PC-3 (cell line): ENCODE results near the gene GAS2L3. TPM values are rescaled to one million over a fixed set of nuclear protein-coding genes. Genes with fewer than 3 reads are reported as not detected.

Source experiments
- ATAC-seq: fragments of 200-7000 bp; cut with Tn5 transposase; 2 replicates; pipeline ENCODE4 v1.9.1; 2020; ENCODE audit warnings: mild to moderate bottlenecking, moderate library complexity
- BruUV-seq: library from RNA; stranded (reverse); fragments of 400-500 nt; replicated peaks from 2 replicates; lab custom pipeline; 2021; lab: Mats Ljungman, UMichigan
- CTCF ChIA-PET: fragments of 300-600 bp; sonication (Branson Sonifier 250); formaldehyde crosslinking; loops from one replicate; lab custom pipeline; 2022; ENCODE audit warnings: antibody characterized with exemption; lab: Charles Lee
- POLR2A ChIA-PET: fragments of 300-600 bp; sonication (Branson Sonifier 250); formaldehyde crosslinking; loops from one replicate; lab custom pipeline; 2022; ENCODE audit warnings: antibody characterized with exemption; ENCODE audit not compliant: unreplicated experiment; lab: Charles Lee
- DNase-seq: peaks from one replicate; pipeline ENCODE4 v3.0.0-alpha.2; 2015
- H2AFZ ChIP-seq: fragments of 300-600 bp; sonication (generic); 2 replicates; pipeline ENCODE4 v1.6.0; 2016; ENCODE audit warnings: antibody characterized with exemption, low read length
- H3F3A ChIP-seq: fragments of 300-600 bp; sonication (generic); one replicate; pipeline ENCODE4 v1.6.0; 2017; ENCODE audit warnings: antibody characterized with exemption, low read length, control low read depth, mild to moderate bottlenecking; ENCODE audit not compliant: unreplicated experiment
- H3K27ac ChIP-seq: fragments of 300-600 bp; sonication (generic); 2 replicates; pipeline ENCODE4 v1.5.1; 2016; ENCODE audit warnings: mild to moderate bottlenecking, low read length
- H3K27me3 ChIP-seq: fragments of 300-600 bp; sonication (generic); 2 replicates; pipeline ENCODE4 v1.6.1; 2016; ENCODE audit warnings: low read length, mixed read lengths
- H3K36me3 ChIP-seq: fragments of 300-600 bp; sonication (generic); 2 replicates; pipeline ENCODE4 v1.6.1; 2016; ENCODE audit warnings: low read depth, mixed run types, low read length, mixed read lengths
- H3K4me1 ChIP-seq: fragments of 300-600 bp; sonication (generic); 2 replicates; pipeline ENCODE4 v1.5.1; 2016; ENCODE audit warnings: low read length; ENCODE audit not compliant: insufficient read depth
- H3K4me2 ChIP-seq: fragments of 300-600 bp; sonication (generic); 2 replicates; pipeline ENCODE4 v1.6.0; 2016; ENCODE audit warnings: low read length
- H3K4me3 ChIP-seq: fragments of 300-600 bp; sonication (generic); 2 replicates; pipeline ENCODE4 v1.5.1; 2016; ENCODE audit warnings: mild to moderate bottlenecking, low read length, mixed read lengths
- H3K79me2 ChIP-seq: fragments of 300-600 bp; sonication (generic); 2 replicates; pipeline ENCODE4 v1.6.1; 2017; ENCODE audit warnings: low read length, mixed read lengths
- H3K9ac ChIP-seq: fragments of 300-600 bp; sonication (generic); 2 replicates; pipeline ENCODE4 v1.6.0; 2016; ENCODE audit warnings: mild to moderate bottlenecking, low read length
- H3K9me2 ChIP-seq: fragments of 300-600 bp; sonication (generic); replicated peaks from 2 replicates; pipeline ENCODE4 v1.6.1; 2016; ENCODE audit warnings: mixed run types, low read length, mixed read lengths
- H3K9me3 ChIP-seq: fragments of 300-600 bp; sonication (generic); 2 replicates; pipeline ENCODE4 v1.6.1; 2016; ENCODE audit warnings: low read length, mixed read lengths
- H4K20me1 ChIP-seq: fragments of 300-600 bp; sonication (generic); 2 replicates; pipeline ENCODE4 v1.6.1; 2016; ENCODE audit warnings: low read length, mixed read lengths
- CTCF ChIP-seq: fragments of 300-600 bp; sonication (generic); conservative IDR thresholded peaks from 2 replicates; pipeline ENCODE4 v1.5.1; 2017; ENCODE audit warnings: antibody characterized with exemption, low read depth, mild to moderate bottlenecking, low read length
- EZH2 ChIP-seq: fragments of 300-600 bp; sonication (generic); IDR thresholded peaks from one replicate; pipeline ENCODE4 v1.6.1; 2017; ENCODE audit warnings: antibody characterized with exemption, mild to moderate bottlenecking, low read length; ENCODE audit not compliant: unreplicated experiment
- EZH2phosphoT487 ChIP-seq: fragments of 300-600 bp; sonication (generic); IDR thresholded peaks from 2 replicates; pipeline ENCODE4 v1.6.1; 2018; ENCODE audit warnings: mild to moderate bottlenecking, antibody characterized with exemption, low read length, borderline replicate concordance
- intact Hi-C: fragments of 100-400 bp; cut with micrococcal nuclease; formaldehyde crosslinking; loops from 2 replicates; pipeline ENCODE4 v1.9.0; 2023
- total RNA-seq: library from RNA; depleted of rRNA; stranded (reverse); fragments of >200 nt; gene quantifications from 2 replicates; pipeline ENCODE4 v1.2.3, GENCODE V29; 2014

GAS2L3 gene
- total RNA-seq, 1 experiment from 2014 or later, result 27.8 TPM

GRCh38 chr12:100668945-100669536, 95.6 kb downstream of the GAS2L3 start:
- CTCF ChIA-PET, result interaction anchor here (0.5 kb wide), 1 partner anchor 716 kb away, joined by 3 read pairs; no protein-coding TSS in a partner anchor
- no peak overlapping the region for H2AFZ ChIP-seq

GRCh38 chr12:100669922-100670321, 96.4 kb downstream of the GAS2L3 start:
- ATAC-seq (no peak), DNase-seq (no peak)
- CTCF ChIA-PET, result no interaction called here
- Histone ChIP-seq H3K36me3 (no peaks in the 10 kb centered on the region), H2AFZ (no peak overlapping the region), H3K9me3 (no peaks in the 10 kb centered on the region), H3K79me2 (no peaks in the 10 kb centered on the region), H3K4me2 (no peak overlapping the region), H4K20me1 (no peaks in the 10 kb centered on the region), H3K4me3 (no peak overlapping the region), H3K4me1 (no peaks in the 10 kb centered on the region), H3K27me3 (peaks cover 19% of the 10 kb centered on the region), H3K9ac (no peak overlapping the region), H3F3A (no peaks in the 10 kb centered on the region), H3K27ac (no peak overlapping the region), H3K9me2 (no peaks in the 10 kb centered on the region)
- TF ChIP-seq CTCF, result no peak
- no peak for TF ChIP-seq EZH2phosphoT487
- TF ChIP-seq EZH2, result no peak
- POLR2A ChIA-PET, result no interaction called here
- intact Hi-C loops, result loop anchor here (1.0 to 5.0 kb wide), 2 partner anchors 71 to 98 kb away; partner anchors contain the start of gene GAS2L3
- no TSS peak for BruUV-seq

More at GRCh38 chr12:100668945-100669536, 95.6 kb downstream of the GAS2L3 start:
- BruUV-seq, result no TSS peak
- Histone ChIP-seq H3K9ac (no peak overlapping the region), H3K27me3 (peaks cover 19% of the 10 kb centered on the region), H3K4me2 (no peak overlapping the region), H3K27ac (no peak overlapping the region), H3F3A (no peaks in the 10 kb centered on the region), H3K4me3 (no peak overlapping the region), H3K9me3 (no peaks in the 10 kb centered on the region), H4K20me1 (no peaks in the 10 kb centered on the region), H3K9me2 (no peaks in the 10 kb centered on the region), H3K36me3 (no peaks in the 10 kb centered on the region), H3K4me1 (no peaks in the 10 kb centered on the region), H3K79me2 (no peaks in the 10 kb centered on the region)
- ATAC-seq (peak; percentile 96), DNase-seq (peak; percentile 87)
- TF ChIP-seq CTCF (peak; percentile 98), EZH2phosphoT487 (no peak)
- POLR2A ChIA-PET, result no interaction called here
- intact Hi-C loops, result loop anchor here (1.0 to 5.0 kb wide), 2 partner anchors 72 to 97 kb away; partner anchors contain the start of gene GAS2L3

GRCh38 chr12:100671396-100672074, 98.1 kb downstream of the GAS2L3 start:
- intact Hi-C loops, result no loop called here
- H3K27me3 ChIP-seq, result peaks cover 19% of the 10 kb centered on the region

More at GRCh38 chr12:100671396-100672074, 98.1 kb downstream of the GAS2L3 start:
- H4K20me1 ChIP-seq, result no peaks in the 10 kb centered on the region
- POLR2A ChIA-PET, result no interaction called here
- no peak overlapping the region for H3K4me3 ChIP-seq
- no peak overlapping the region for H3K4me2 ChIP-seq
- no peak overlapping the region for H3K27ac ChIP-seq
- H3K79me2 ChIP-seq, result no peaks in the 10 kb centered on the region
- no peak overlapping the region for H2AFZ ChIP-seq
- H3K9ac ChIP-seq, result no peak overlapping the region
- H3K9me3 ChIP-seq, result no peaks in the 10 kb centered on the region
- H3K4me1 ChIP-seq, result no peaks in the 10 kb centered on the region
- H3K9me2 ChIP-seq, result no peaks in the 10 kb centered on the region
- no peak for TF ChIP-seq CTCF
- no peak for TF ChIP-seq EZH2
- TF ChIP-seq EZH2phosphoT487, result no peak
- no peaks in the 10 kb centered on the region for H3K36me3 ChIP-seq
- no TSS peak for BruUV-seq
- no peaks in the 10 kb centered on the region for H3F3A ChIP-seq
- CTCF ChIA-PET, result interaction anchor here (0.5 kb wide), 1 partner anchor 276 kb away, joined by 8 read pairs; no protein-coding TSS in a partner anchor
- ATAC-seq (no peak), DNase-seq (no peak)
